A549 (cell line): Measurements from ENCODE around the gene QKI.

Source experiments
- CBX2 ChIP-seq: fragments of 200-600 bp; sonication (generic); IDR thresholded peaks from 2 replicates; pipeline ENCODE4 v1.6.1; 2016; ENCODE audit warnings: low read depth, mild to moderate bottlenecking, borderline replicate concordance
- ESRRA ChIP-seq: fragments of 150-350 bp; IDR thresholded peaks from 2 replicates; pipeline ENCODE4 v1.6.1; 2014; ENCODE audit warnings: mild to moderate bottlenecking, low read length, borderline replicate concordance
- HEYL ChIP-seq: fragments of 250-450 bp; sonication (Bioruptor Pico); IDR thresholded peaks from 2 replicates; pipeline ENCODE4 v1.8.0; 2021; ENCODE audit warnings: mild to moderate bottlenecking, moderate library complexity
- JUN ChIP-seq, 2 experiments: fragments of >200 bp; sonication (Bioruptor Twin); formaldehyde crosslinking; IDR thresholded peaks; 2 replicates in 1 of 2; 3 replicates in 1 of 2; pipeline ENCODE4 v1.6.1; 2016 to 2017
- RFX5 ChIP-seq: fragments of 450-650 bp; IDR thresholded peaks from 2 replicates; pipeline ENCODE4 v1.7.1; 2014; ENCODE audit warnings: antibody characterized with exemption, mild to moderate bottlenecking, moderate library complexity
- TP53 ChIP-seq: fragments of 250-450 bp; sonication (Bioruptor Pico); IDR thresholded peaks from 2 replicates; pipeline ENCODE4 v1.5.0; 2021; ENCODE audit warnings: mild to moderate bottlenecking, moderate library complexity
- TF ChIP-seq, protein P1 (sequence below): fragments of 250-450 bp; sonication (Bioruptor Pico); IDR thresholded peaks from 2 replicates; pipeline ENCODE4 v1.5.0; 2021; ENCODE audit warnings: mild to moderate bottlenecking, moderate library complexity, borderline replicate concordance
- TF ChIP-seq, protein P2 (sequence below): fragments of 200-600 bp; sonication (generic); IDR thresholded peaks from 2 replicates; pipeline ENCODE4 v1.6.1; 2016; ENCODE audit warnings: antibody characterized with exemption, mild to moderate bottlenecking, moderate library complexity
- TF ChIP-seq, protein P3 (sequence below): fragments of 150-350 bp; IDR thresholded peaks from 2 replicates; pipeline ENCODE4 v1.6.1; 2014; ENCODE audit warnings: low read depth, mild to moderate bottlenecking, low read length
- TF ChIP-seq, protein P4 (sequence below): fragments of >200 bp; sonication (Bioruptor Twin); formaldehyde crosslinking; IDR thresholded peaks from 3 replicates; pipeline ENCODE4 v1.5.1; 2016

DNA sequence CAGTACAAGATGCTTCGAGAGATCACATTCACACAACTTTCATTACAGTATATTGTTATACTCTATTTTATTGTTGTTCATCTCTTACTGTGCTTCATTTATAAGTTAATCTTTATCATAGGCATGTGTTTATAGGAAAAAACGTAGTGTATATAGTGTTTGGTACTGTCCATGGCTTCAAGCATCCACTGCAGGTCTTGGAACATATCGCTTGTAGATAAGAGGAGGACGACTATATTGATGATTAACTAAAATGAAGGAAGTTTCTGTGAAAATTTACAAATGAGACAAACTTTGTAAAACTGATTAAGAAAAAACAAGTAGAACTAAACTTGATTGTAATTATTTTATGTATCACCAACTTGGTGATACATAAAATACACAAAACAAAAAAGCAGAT lies 98.5 kb downstream of the QKI start:
- TF ChIP-seq HEYL (CRISPR knock-in tag): no peak
- TF ChIP-seq RFX5: no peak
- TF ChIP-seq, protein P1, sequence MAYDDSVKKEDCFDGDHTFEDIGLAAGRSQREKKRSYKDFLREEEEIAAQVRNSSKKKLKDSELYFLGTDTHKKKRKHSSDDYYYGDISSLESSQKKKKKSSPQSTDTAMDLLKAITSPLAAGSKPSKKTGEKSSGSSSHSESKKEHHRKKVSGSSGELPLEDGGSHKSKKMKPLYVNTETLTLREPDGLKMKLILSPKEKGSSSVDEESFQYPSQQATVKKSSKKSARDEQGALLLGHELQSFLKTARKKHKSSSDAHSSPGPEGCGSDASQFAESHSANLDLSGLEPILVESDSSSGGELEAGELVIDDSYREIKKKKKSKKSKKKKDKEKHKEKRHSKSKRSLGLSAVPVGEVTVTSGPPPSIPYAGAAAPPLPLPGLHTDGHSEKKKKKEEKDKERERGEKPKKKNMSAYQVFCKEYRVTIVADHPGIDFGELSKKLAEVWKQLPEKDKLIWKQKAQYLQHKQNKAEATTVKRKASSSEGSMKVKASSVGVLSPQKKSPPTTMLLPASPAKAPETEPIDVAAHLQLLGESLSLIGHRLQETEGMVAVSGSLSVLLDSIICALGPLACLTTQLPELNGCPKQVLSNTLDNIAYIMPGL (CRISPR knock-in tag): no peak
- no peak for TF ChIP-seq ESRRA
- no peak for TF ChIP-seq TP53 (CRISPR knock-in tag)
- TF ChIP-seq, protein P2, sequence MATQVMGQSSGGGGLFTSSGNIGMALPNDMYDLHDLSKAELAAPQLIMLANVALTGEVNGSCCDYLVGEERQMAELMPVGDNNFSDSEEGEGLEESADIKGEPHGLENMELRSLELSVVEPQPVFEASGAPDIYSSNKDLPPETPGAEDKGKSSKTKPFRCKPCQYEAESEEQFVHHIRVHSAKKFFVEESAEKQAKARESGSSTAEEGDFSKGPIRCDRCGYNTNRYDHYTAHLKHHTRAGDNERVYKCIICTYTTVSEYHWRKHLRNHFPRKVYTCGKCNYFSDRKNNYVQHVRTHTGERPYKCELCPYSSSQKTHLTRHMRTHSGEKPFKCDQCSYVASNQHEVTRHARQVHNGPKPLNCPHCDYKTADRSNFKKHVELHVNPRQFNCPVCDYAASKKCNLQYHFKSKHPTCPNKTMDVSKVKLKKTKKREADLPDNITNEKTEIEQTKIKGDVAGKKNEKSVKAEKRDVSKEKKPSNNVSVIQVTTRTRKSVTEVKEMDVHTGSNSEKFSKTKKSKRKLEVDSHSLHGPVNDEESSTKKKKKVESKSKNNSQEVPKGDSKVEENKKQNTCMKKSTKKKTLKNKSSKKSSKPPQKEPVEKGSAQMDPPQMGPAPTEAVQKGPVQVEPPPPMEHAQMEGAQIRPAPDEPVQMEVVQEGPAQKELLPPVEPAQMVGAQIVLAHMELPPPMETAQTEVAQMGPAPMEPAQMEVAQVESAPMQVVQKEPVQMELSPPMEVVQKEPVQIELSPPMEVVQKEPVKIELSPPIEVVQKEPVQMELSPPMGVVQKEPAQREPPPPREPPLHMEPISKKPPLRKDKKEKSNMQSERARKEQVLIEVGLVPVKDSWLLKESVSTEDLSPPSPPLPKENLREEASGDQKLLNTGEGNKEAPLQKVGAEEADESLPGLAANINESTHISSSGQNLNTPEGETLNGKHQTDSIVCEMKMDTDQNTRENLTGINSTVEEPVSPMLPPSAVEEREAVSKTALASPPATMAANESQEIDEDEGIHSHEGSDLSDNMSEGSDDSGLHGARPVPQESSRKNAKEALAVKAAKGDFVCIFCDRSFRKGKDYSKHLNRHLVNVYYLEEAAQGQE: no peak
- TF ChIP-seq CBX2: no peak
- TF ChIP-seq, protein P3, sequence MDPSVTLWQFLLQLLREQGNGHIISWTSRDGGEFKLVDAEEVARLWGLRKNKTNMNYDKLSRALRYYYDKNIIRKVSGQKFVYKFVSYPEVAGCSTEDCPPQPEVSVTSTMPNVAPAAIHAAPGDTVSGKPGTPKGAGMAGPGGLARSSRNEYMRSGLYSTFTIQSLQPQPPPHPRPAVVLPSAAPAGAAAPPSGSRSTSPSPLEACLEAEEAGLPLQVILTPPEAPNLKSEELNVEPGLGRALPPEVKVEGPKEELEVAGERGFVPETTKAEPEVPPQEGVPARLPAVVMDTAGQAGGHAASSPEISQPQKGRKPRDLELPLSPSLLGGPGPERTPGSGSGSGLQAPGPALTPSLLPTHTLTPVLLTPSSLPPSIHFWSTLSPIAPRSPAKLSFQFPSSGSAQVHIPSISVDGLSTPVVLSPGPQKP: no peak
- no peak for TF ChIP-seq JUN (IDR thresholded peaks at IDR 0.05)
- TF ChIP-seq, protein P4, sequence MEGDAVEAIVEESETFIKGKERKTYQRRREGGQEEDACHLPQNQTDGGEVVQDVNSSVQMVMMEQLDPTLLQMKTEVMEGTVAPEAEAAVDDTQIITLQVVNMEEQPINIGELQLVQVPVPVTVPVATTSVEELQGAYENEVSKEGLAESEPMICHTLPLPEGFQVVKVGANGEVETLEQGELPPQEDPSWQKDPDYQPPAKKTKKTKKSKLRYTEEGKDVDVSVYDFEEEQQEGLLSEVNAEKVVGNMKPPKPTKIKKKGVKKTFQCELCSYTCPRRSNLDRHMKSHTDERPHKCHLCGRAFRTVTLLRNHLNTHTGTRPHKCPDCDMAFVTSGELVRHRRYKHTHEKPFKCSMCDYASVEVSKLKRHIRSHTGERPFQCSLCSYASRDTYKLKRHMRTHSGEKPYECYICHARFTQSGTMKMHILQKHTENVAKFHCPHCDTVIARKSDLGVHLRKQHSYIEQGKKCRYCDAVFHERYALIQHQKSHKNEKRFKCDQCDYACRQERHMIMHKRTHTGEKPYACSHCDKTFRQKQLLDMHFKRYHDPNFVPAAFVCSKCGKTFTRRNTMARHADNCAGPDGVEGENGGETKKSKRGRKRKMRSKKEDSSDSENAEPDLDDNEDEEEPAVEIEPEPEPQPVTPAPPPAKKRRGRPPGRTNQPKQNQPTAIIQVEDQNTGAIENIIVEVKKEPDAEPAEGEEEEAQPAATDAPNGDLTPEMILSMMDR: no peak
